ENCODE data around the gene BORCS5. TPM values are rescaled to one million over a fixed set of nuclear protein-coding genes. Genes with fewer than 3 reads are reported as not detected.

The BORCS5 gene
- total and polyA plus RNA-seq, 2 donors (not counting 1 experiment from before 2014, with no cell fraction given): 11.9 to 46.2 TPM

GRCh38 chr12:12443431-12443878, 86.6 kb downstream of the BORCS5 start:
- no peak overlapping the region for H3K4me3 Mint-ChIP-seq
- no peak for DNase-seq
- no peak overlapping the region for H3K27ac ChIP-seq (ENCODE audit: low read length in 2 of 2)
- H3K27ac Mint-ChIP-seq: no peak overlapping the region
- intact Hi-C loops (cut with micrococcal nuclease): no loop called here
- H3K79me2 ChIP-seq (ENCODE audit: control insufficient read depth, insufficient read depth, low read length): peaks cover 4% of the 10 kb centered on the region
- no peaks in the 10 kb centered on the region for H3K4me1 ChIP-seq (ENCODE audit: control insufficient read depth in 2 of 2, insufficient read depth in 2 of 2, low read length in 2 of 2)
- H4K20me1 ChIP-seq (ENCODE audit: control insufficient read depth, insufficient read depth, low read length, poor library complexity, severe bottlenecking): no peaks in the 10 kb centered on the region
- WGBS (ENCODE audit: insufficient coverage): 96% methylated on average over 5 of the region's 5 CpGs
- TF ChIP-seq EZH2 (IDR thresholded peaks at IDR 0.05; ENCODE audit: borderline replicate concordance, insufficient read depth, low read depth, low read length, poor library complexity, severe bottlenecking): no peak
- no peak for TF ChIP-seq CTCF (IDR thresholded peaks at IDR 0.05)
- H3K27me3 Mint-ChIP-seq: no peaks in the 10 kb centered on the region
- POLR2A ChIA-PET: interaction anchor here (0.6 kb wide), 1 partner anchor 90 kb away, joined by 4 read pairs; no protein-coding TSS in a partner anchor
- no peak overlapping the region for H3K4me3 ChIP-seq (ENCODE audit: control extremely low read depth in 1 of 5, extremely low read depth in 1 of 5, insufficient read depth in 1 of 5, low read depth in 2 of 5, low read length in 4 of 5)
- CTCF ChIA-PET: interaction anchor here (0.6 kb wide), 1 partner anchor 58 kb away, joined by 3 read pairs; no protein-coding TSS in a partner anchor
- H3K9ac ChIP-seq (ENCODE audit: low read length): no peak overlapping the region
- H2AFZ ChIP-seq (ENCODE audit: insufficient read depth, low read depth, low read length, poor library complexity, severe bottlenecking): no peak overlapping the region
- no peak overlapping the region for H3K4me2 ChIP-seq (replicated peaks; ENCODE audit: low read depth, low read length, poor library complexity, severe bottlenecking)
- peaks cover 0 to 8% of the 10 kb centered on the region in 2 experiments for H3K36me3 ChIP-seq (replicated peaks in 1 of 2; ENCODE audit: control extremely low read depth in 1 of 2, control insufficient read depth in 1 of 2, extremely low read depth in 1 of 2, insufficient read depth in 2 of 2, low read length in 1 of 2)
- no peaks in the 10 kb centered on the region for H3K9me3 ChIP-seq (ENCODE audit: control extremely low read depth in 1 of 3, control insufficient read depth in 2 of 3, insufficient read depth in 1 of 3, low read length in 2 of 3)
- H3K27me3 ChIP-seq (replicated peaks in 1 of 4; ENCODE audit: control extremely low read depth in 1 of 4, control insufficient read depth in 3 of 4, insufficient read depth in 4 of 4, low read length in 3 of 4): no peaks in the 10 kb centered on the region
- ATAC-seq (ENCODE audit: low read depth): no peak
- no peaks in the 10 kb centered on the region for H3K4me1 Mint-ChIP-seq
- no peaks in the 10 kb centered on the region for H3K9me3 Mint-ChIP-seq (ENCODE audit: insufficient read depth)

GRCh38 chr12:12445165-12445881, 88.4 kb downstream of the BORCS5 start:
- Mint-ChIP-seq H3K4me3 (no peak overlapping the region), H3K27me3 (no peaks in the 10 kb centered on the region), H3K9me3 (ENCODE audit: insufficient read depth) (no peaks in the 10 kb centered on the region), H3K4me1 (no peaks in the 10 kb centered on the region), H3K27ac (no peak overlapping the region)
- Histone ChIP-seq H3K9ac (ENCODE audit: low read length) (no peak overlapping the region), H3K4me3 (ENCODE audit: control extremely low read depth in 1 of 5, extremely low read depth in 1 of 5, insufficient read depth in 1 of 5, low read depth in 2 of 5, low read length in 4 of 5) (no peak overlapping the region), H3K4me1 (ENCODE audit: control insufficient read depth in 2 of 2, insufficient read depth in 2 of 2, low read length in 2 of 2) (no peaks in the 10 kb centered on the region), H3K79me2 (ENCODE audit: control insufficient read depth, insufficient read depth, low read length) (no peaks in the 10 kb centered on the region), H3K27me3 (replicated peaks in 1 of 4; ENCODE audit: control extremely low read depth in 1 of 4, control insufficient read depth in 3 of 4, insufficient read depth in 4 of 4, low read length in 3 of 4) (no peaks in the 10 kb centered on the region), H3K27ac (ENCODE audit: low read length in 2 of 2) (no peak overlapping the region), H3K4me2 (replicated peaks; ENCODE audit: low read depth, low read length, poor library complexity, severe bottlenecking) (no peak overlapping the region), H3K9me3 (ENCODE audit: control extremely low read depth in 1 of 3, control insufficient read depth in 2 of 3, insufficient read depth in 1 of 3, low read length in 2 of 3) (no peaks in the 10 kb centered on the region), H4K20me1 (ENCODE audit: control insufficient read depth, insufficient read depth, low read length, poor library complexity, severe bottlenecking) (no peaks in the 10 kb centered on the region), H3K36me3 (replicated peaks in 1 of 2; ENCODE audit: control extremely low read depth in 1 of 2, control insufficient read depth in 1 of 2, extremely low read depth in 1 of 2, insufficient read depth in 2 of 2, low read length in 1 of 2) (peaks cover 0 to 2% of the 10 kb centered on the region in 2 experiments), H2AFZ (ENCODE audit: insufficient read depth, low read depth, low read length, poor library complexity, severe bottlenecking) (no peak overlapping the region)
- TF ChIP-seq CTCF (IDR thresholded peaks at IDR 0.05) (no peak), EZH2 (IDR thresholded peaks at IDR 0.05; ENCODE audit: borderline replicate concordance, insufficient read depth, low read depth, low read length, poor library complexity, severe bottlenecking) (no peak)
- no CpG with 5 or more reads among the region's 4 CpGs for WGBS (ENCODE audit: insufficient coverage)
- no peak for ATAC-seq (ENCODE audit: low read depth)
- intact Hi-C loops (cut with micrococcal nuclease): no loop called here
- ChIA-PET CTCF (interaction anchor here (1.1 to 1.4 kb wide), 2 partner anchors 9 to 23 kb away, joined by 3 read pairs; no protein-coding TSS in a partner anchor), POLR2A (no interaction called here)
- DNase-seq: no peak
